WERI-Rb-1 (cell line): ENCODE data around the gene DHRSX.
"Not testable (repeated sequence)": the region's sequence is repeated elsewhere in the genome, so short reads cannot be mapped to it uniquely, and the experiment has no call there.

ENCODE experiments used
- DNase-seq: peaks from one replicate; pipeline ENCODE4 v3.0.0-alpha.2; 2020
- H3K27ac ChIP-seq: fragments of 250-450 bp; sonication (Bioruptor Pico); 2 replicates; pipeline ENCODE4 v1.5.1; 2020; ENCODE audit warnings: mild to moderate bottlenecking, moderate library complexity
- H3K27me3 ChIP-seq: fragments of 250-450 bp; sonication (Bioruptor Pico); 2 replicates; pipeline ENCODE4 v1.5.1; 2021; ENCODE audit warnings: mild to moderate bottlenecking, low read depth, moderate library complexity; ENCODE audit not compliant: insufficient read depth, severe bottlenecking
- H3K36me3 ChIP-seq: fragments of 250-450 bp; sonication (Bioruptor Pico); 2 replicates; pipeline ENCODE4 v1.5.1; 2020; ENCODE audit warnings: mild to moderate bottlenecking, moderate library complexity
- H3K4me3 ChIP-seq: 2 replicates; pipeline ENCODE4 v1.5.1; 2011; ENCODE audit warnings: low read depth, mild to moderate bottlenecking, control low read depth, low read length
- H3K9me3 ChIP-seq: fragments of 250-450 bp; sonication (Bioruptor Pico); 2 replicates; pipeline ENCODE4 v1.5.1; 2021; ENCODE audit warnings: mild to moderate bottlenecking, moderate library complexity; ENCODE audit not compliant: severe bottlenecking
- TF ChIP-seq, protein P1 (sequence below): IDR thresholded peaks from 2 replicates; pipeline ENCODE4 v1.5.1; 2011; ENCODE audit warnings: low read depth, mild to moderate bottlenecking, control low read depth, inconsistent platforms, low read length

DHRSX gene

DNA sequence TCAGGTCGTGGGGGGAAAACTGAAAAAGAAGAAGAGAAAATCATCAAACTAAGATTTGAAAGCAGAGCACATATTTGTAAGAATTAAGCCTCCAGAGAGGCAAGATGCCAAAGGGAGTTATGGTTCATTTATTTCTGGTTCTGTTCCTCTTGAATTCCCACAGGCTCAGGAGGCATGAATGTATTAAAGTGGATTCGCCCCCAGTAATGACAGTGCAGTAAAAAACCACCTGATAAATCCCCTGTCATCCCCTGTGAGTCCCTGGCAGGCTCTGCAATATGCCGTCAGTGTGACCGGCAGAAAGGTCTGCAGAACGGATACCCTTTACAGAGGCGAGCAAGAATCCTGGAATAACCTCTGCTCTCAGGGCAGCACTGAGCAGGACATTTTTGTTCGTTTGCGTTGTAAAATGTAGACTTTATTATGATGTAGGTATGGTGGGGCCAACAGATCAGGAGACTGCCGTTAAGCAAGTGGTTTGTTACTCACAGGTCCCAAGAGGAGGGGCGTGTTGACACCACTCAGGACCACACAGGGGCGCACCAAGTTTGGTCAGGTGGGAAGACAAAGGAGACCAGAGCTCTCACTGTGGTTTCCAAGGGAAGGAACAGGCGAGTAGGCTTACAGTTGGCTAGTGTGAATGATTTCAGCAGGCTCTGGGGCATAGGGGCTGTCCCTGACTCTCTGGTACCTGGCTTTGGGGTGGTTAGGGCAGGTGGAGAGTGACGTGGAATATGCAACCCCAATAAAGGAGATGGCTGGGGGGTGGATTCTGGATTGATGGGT lies 75.3 kb downstream of the DHRSX start:
- Histone ChIP-seq H3K9me3 (no peaks in the 10 kb centered on the region), H3K27me3 (no peaks in the 10 kb centered on the region), H3K27ac (no peak overlapping the region; the same call in 1 of the 2 replicates), H3K36me3 (peaks cover 8% of the 10 kb centered on the region), H3K4me3 (no peak overlapping the region)
- peak; percentile 55 for DNase-seq
- TF ChIP-seq, protein P1, sequence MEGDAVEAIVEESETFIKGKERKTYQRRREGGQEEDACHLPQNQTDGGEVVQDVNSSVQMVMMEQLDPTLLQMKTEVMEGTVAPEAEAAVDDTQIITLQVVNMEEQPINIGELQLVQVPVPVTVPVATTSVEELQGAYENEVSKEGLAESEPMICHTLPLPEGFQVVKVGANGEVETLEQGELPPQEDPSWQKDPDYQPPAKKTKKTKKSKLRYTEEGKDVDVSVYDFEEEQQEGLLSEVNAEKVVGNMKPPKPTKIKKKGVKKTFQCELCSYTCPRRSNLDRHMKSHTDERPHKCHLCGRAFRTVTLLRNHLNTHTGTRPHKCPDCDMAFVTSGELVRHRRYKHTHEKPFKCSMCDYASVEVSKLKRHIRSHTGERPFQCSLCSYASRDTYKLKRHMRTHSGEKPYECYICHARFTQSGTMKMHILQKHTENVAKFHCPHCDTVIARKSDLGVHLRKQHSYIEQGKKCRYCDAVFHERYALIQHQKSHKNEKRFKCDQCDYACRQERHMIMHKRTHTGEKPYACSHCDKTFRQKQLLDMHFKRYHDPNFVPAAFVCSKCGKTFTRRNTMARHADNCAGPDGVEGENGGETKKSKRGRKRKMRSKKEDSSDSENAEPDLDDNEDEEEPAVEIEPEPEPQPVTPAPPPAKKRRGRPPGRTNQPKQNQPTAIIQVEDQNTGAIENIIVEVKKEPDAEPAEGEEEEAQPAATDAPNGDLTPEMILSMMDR = peak; percentile 40; the same call in 1 of the 2 replicates

DNA sequence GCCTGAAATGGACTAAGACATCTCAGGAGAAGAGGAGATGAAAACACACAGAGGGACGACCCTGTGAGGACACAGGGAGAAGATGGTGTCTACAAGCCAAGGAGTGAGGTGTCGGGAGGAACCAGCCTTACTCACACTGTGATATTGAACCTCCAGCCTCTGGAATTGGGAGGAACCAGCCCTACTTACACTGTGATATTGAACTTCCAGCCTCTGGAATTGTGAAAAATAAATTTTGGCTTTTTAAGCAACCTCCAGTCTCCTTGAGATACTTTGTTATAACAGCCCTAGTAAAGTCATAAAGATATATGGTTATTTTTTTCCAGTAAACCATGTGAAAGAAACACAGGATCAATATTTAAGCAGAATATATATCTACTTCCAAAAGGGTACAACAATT lies 76.5 kb downstream of the DHRSX start:
- Histone ChIP-seq H3K4me3 (no peak overlapping the region), H3K27ac (no peak overlapping the region), H3K27me3 (no peaks in the 10 kb centered on the region), H3K36me3 (peaks cover 8% of the 10 kb centered on the region), H3K9me3 (no peaks in the 10 kb centered on the region)
- TF ChIP-seq, protein P1 = no peak
- no peak for DNase-seq

DNA sequence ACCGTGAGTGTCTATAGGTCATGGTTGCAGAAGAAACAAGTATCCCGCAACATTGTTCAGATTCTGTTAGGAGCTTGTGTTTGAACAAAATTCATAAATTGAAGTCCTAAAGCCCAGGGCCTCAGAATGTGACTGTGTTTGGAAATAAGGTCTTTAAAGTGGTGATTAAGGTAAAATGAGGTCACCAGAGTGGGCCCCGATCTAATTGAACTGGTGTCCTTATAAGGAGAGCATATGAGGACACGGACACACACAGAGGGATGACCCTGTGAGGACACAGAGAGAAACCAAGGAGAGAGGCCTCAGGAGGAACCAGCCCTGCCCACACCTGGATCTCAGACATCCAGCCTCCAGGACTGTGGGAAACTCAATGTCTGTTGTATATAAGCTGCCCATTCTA lies 76.9 kb downstream of the DHRSX start:
- H3K27me3 ChIP-seq = no peaks in the 10 kb centered on the region
- DNase-seq = peak; percentile 15
- no peak overlapping the region for H3K4me3 ChIP-seq
- peaks cover 8% of the 10 kb centered on the region for H3K36me3 ChIP-seq
- TF ChIP-seq, protein P1 = no peak
- no peak overlapping the region for H3K27ac ChIP-seq
- no peaks in the 10 kb centered on the region for H3K9me3 ChIP-seq

DNA sequence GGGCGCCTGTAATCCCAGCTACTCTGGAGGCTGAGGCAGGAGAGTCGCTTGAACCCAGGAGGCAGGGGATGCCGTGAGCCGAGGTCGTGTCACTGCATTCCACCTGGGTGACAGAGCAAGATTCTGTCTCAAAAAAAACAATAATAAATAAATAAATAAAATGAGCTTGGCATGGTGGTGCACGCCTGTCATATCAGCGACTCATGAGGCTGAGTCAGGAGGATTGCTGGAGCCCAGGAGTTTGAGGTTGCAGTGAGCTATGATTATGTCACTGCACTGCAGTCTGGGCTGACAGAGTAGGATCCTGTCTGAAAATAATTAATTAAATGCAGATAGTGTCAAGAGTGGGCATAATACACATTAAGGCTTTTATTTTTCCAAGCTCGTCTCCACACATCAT lies 77.5 kb downstream of the DHRSX start:
- TF ChIP-seq, protein P1 = no peak
- no peak overlapping the region for H3K4me3 ChIP-seq
- no peak overlapping the region for H3K27ac ChIP-seq
- DNase-seq = no peak
- no peaks in the 10 kb centered on the region for H3K9me3 ChIP-seq
- peaks cover 8% of the 10 kb centered on the region for H3K36me3 ChIP-seq
- H3K27me3 ChIP-seq = no peaks in the 10 kb centered on the region

- H3K9me3 ChIP-seq, DNase-seq, H3K4me3 ChIP-seq, H3K27ac ChIP-seq, H3K27me3 ChIP-seq, H3K36me3 ChIP-seq: not testable (repeated sequence)
Observed at GRCh38 chrX:2419418-2419817, 81.4 kb downstream of the DHRSX start.

DNA sequence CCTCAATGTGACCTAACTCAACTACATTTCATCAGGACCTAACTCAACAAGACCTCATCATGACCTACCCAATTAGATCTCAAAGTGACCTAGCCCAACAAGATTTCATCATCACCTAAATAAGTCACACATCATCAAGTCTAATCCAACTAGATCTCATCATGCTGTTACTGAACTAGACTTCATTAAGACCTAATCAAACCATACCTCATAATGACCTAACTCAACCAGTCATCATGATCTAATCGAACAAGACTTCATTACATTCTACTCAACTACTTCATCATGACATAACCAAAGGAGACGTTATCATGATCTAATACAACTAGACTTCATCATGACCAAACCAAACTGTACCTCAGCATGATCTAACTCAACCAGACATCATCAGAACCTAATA lies 82.8 kb downstream of the DHRSX start:
- no peak for DNase-seq
- no peaks in the 10 kb centered on the region for H3K9me3 ChIP-seq
- TF ChIP-seq, protein P1 = no peak
- no peak overlapping the region for H3K27ac ChIP-seq
- no peaks in the 10 kb centered on the region for H3K27me3 ChIP-seq
- peaks cover 8% of the 10 kb centered on the region for H3K36me3 ChIP-seq
- no peak overlapping the region for H3K4me3 ChIP-seq
